ENCODE measurements around the gene AP4B1. TPM values are rescaled to one million over a fixed set of nuclear protein-coding genes. Genes with fewer than 3 reads are reported as not detected.

The AP4B1 gene
- total RNA-seq, 1 donor from 2014 or later, result 15.4 TPM

Other genes with a start within 250 kb of the AP4B1 start
- 7.3 TPM for gene PHTF1, start 145.3 kb downstream of the AP4B1 start, total RNA-seq
- 11.6 TPM for gene RSBN1, start 92.3 kb downstream of the AP4B1 start, total RNA-seq
- gene PTPN22, start 33.1 kb downstream of the AP4B1 start, total RNA-seq, result 0.40 TPM
- gene BCL2L15, start 17.2 kb downstream of the AP4B1 start, total RNA-seq, result not detected
- gene DCLRE1B, start 527 bp upstream of the AP4B1 start, total RNA-seq, result 1.9 TPM
- gene HIPK1, start 24.5 kb upstream of the AP4B1 start, total RNA-seq, result 52.2 TPM
- 10.8 TPM for gene OLFML3, start 74.7 kb upstream of the AP4B1 start, total RNA-seq
- not detected for gene SYT6, start 249.1 kb upstream of the AP4B1 start, total RNA-seq

Data from left ventricle myocardium superior (tissue), 1 donor.